Esophagus squamous epithelium (tissue), 5 donors: ENCODE results near the gene GPHN. TPM values are rescaled to one million over a fixed set of nuclear protein-coding genes. Genes with fewer than 3 reads are reported as not detected.

Experiments used
- DNase-seq: peaks from one replicate; lab custom pipeline; 2025; lab: John Stamatoyannopoulos, UW
- H3K27ac ChIP-seq, 4 donors: fragments of 200-600 bp; sonication (generic); one replicate each; pipeline ENCODE4 v1.5.1; 2016 to 2019; ENCODE audit warnings: mild to moderate bottlenecking in 1 of 4
- H3K27me3 ChIP-seq, 4 donors: fragments of 200-600 bp; sonication (generic); 1 replicate in 3 of 4; 2 replicates in 1 of 4; pipeline versions ENCODE4 v1.5.1 to v1.6.0; 2017 to 2021; ENCODE audit warnings: antibody characterized with exemption in 1 of 4
- H3K36me3 ChIP-seq, 3 donors: fragments of 200-600 bp; sonication (generic); one replicate each; pipeline ENCODE4 v1.5.1; 2016 to 2019
- H3K4me1 ChIP-seq, 3 donors: fragments of 200-600 bp; sonication (generic); one replicate each; pipeline ENCODE4 v1.5.1; 2017 to 2019
- H3K4me3 ChIP-seq, 4 donors: fragments of 200-600 bp; sonication (generic); 1 replicate in 3 of 4; 2 replicates in 1 of 4; pipeline ENCODE4 v1.5.1; 2016 to 2019; ENCODE audit warnings: mild to moderate bottlenecking in 2 of 4, moderate library complexity in 1 of 4
- H3K9me3 ChIP-seq, 3 donors: fragments of 200-600 bp; sonication (generic); one replicate each; pipeline ENCODE4 v1.5.1; 2016 to 2019
- POLR2A ChIP-seq, 4 donors: fragments of 450-650 bp; IDR thresholded peaks; one replicate each; pipeline ENCODE4 v1.6.1; 2017; ENCODE audit warnings: antibody characterized with exemption in 4 of 4, mild to moderate bottlenecking in 4 of 4, moderate library complexity in 3 of 4
- WGBS, 2 donors: methylation state at CpG; one replicate each; pipeline ENCODE4 v1.1.5; 2018; 5-methylcytosine and 5-hydroxymethylcytosine counted together
- intact Hi-C: fragments of 100-400 bp; cut with DNase I; formaldehyde crosslinking; loops from one replicate; pipeline ENCODE4 v1.15.0; 2022
- total RNA-seq, 4 donors: library from RNA; depleted of rRNA; stranded (reverse); fragments of >200 nt; gene quantifications; one replicate each; pipeline ENCODE4 v1.1.0, GENCODE V29; 2016
- TF ChIP-seq, protein P1 (sequence below), 6 experiments: fragments of 450-650 bp in 4 of 6; fragments of 200-600 bp in 2 of 6; sonication (generic) in 2 of 6; IDR thresholded peaks; one replicate each; pipeline ENCODE4 v1.5.1; 2016 to 2019; ENCODE audit warnings: antibody characterized with exemption in 6 of 6, mild to moderate bottlenecking in 4 of 6, moderate library complexity in 4 of 6
- donor health status: DM: yes; HTN: yes; CAD: no.

GPHN gene
- total RNA-seq, 4 donors from 2014 or later: 8.3 to 28.4 (median 12.8) TPM

DNA sequence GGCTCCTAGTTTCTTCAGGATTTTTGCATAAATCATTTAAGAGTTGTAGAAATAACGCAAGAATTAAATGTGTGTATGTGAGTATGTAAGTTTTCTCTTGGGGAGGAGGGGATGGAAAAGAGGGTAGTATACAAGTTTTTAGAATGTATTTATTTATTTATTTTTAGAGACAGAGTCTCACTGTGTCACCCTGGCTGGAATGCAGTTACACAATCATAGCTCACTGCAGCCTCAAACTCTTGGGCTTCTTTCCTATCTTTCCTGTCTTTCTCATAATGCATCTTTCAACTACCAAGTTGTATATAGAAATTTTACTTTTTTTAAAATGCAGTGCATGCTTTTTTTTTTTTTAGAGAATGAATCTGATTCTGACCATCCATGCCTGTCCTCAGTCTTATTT, 412.2 kb downstream of the GPHN start:
- TF ChIP-seq, protein P1, sequence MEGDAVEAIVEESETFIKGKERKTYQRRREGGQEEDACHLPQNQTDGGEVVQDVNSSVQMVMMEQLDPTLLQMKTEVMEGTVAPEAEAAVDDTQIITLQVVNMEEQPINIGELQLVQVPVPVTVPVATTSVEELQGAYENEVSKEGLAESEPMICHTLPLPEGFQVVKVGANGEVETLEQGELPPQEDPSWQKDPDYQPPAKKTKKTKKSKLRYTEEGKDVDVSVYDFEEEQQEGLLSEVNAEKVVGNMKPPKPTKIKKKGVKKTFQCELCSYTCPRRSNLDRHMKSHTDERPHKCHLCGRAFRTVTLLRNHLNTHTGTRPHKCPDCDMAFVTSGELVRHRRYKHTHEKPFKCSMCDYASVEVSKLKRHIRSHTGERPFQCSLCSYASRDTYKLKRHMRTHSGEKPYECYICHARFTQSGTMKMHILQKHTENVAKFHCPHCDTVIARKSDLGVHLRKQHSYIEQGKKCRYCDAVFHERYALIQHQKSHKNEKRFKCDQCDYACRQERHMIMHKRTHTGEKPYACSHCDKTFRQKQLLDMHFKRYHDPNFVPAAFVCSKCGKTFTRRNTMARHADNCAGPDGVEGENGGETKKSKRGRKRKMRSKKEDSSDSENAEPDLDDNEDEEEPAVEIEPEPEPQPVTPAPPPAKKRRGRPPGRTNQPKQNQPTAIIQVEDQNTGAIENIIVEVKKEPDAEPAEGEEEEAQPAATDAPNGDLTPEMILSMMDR (IDR thresholded peaks at IDR 0.05): no peak
- no peak for TF ChIP-seq POLR2A (IDR thresholded peaks at IDR 0.05)
- no peaks in the 10 kb centered on the region for H3K27me3 ChIP-seq
- 90 to 91% methylated on average over 1 of the region's 1 CpG for WGBS, 2 donors
- H3K4me1 ChIP-seq: no peaks in the 10 kb centered on the region
- no peak overlapping the region for H3K27ac ChIP-seq
- no peak for DNase-seq
- intact Hi-C loops: no loop called here
- no peak overlapping the region for H3K4me3 ChIP-seq
- peaks cover 0 to 59% (median 0%) of the 10 kb centered on the region in 3 donors for H3K36me3 ChIP-seq
- H3K9me3 ChIP-seq: no peaks in the 10 kb centered on the region

DNA sequence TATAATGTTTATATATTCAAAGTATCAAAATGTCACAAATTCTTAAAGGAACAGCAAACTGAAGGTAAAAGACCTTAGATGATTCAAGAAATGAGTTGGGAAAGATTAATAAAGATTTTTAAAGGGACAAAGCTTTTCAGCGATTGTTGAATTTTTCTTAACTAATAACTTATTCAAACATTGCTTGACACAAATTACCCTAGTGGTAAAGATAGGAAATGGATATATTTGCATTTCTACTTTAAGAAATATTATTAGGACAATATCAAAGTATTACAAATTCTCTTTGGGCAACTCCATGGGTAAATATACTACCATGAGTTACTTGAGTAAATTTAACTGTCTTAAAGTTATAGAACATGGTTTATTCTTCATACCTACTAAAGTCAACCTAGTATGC, 415.3 kb downstream of the GPHN start:
- Histone ChIP-seq H3K4me1 (no peaks in the 10 kb centered on the region), H3K36me3 (peaks cover 0 to 50% (median 0%) of the 10 kb centered on the region in 3 donors), H3K9me3 (no peaks in the 10 kb centered on the region), H3K4me3 (no peak overlapping the region), H3K27me3 (no peaks in the 10 kb centered on the region), H3K27ac (no peak overlapping the region)
- WGBS, 2 donors: 93 to 94% methylated on average over 1 of the region's 1 CpG
- intact Hi-C loops: no loop called here
- DNase-seq: no peak
- no peak for TF ChIP-seq POLR2A (IDR thresholded peaks at IDR 0.05)
- TF ChIP-seq, protein P1 (IDR thresholded peaks at IDR 0.05): no peak

DNA sequence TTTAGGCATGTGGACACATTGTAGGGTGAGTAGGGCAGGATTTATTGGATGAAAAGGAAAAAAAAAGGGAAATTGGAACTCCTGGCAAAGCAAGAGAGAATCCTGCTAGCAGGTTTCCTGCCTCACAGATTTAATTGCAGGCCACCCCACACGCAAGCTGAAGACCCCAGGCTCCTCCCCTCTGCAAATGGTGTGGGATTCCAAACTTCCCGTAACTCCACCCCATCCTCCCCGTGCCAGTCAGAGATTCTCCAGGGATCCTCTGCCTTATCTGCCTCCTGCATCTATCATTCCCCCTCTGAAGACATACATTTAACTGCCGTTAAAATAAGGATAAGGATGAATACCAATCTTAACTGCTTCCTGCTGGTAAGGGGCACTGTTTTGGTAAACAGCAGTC, 431.5 kb downstream of the GPHN start:
- DNase-seq: no peak
- intact Hi-C loops: no loop called here
- peaks cover 0 to 69% (median 0%) of the 10 kb centered on the region in 3 donors for H3K36me3 ChIP-seq
- peaks cover 0 to 39% (median 36%) of the 10 kb centered on the region in 3 donors for H3K9me3 ChIP-seq
- H3K4me1 ChIP-seq: no peaks in the 10 kb centered on the region
- H3K27me3 ChIP-seq: no peaks in the 10 kb centered on the region
- WGBS, 2 donors: 72 to 86% methylated on average over 2 to 4 of the region's 4 CpGs
- no peak overlapping the region for H3K27ac ChIP-seq
- H3K4me3 ChIP-seq: no peak overlapping the region
- no peak for TF ChIP-seq POLR2A (IDR thresholded peaks at IDR 0.05)
- TF ChIP-seq, protein P1 (IDR thresholded peaks at IDR 0.05): no peak

DNA sequence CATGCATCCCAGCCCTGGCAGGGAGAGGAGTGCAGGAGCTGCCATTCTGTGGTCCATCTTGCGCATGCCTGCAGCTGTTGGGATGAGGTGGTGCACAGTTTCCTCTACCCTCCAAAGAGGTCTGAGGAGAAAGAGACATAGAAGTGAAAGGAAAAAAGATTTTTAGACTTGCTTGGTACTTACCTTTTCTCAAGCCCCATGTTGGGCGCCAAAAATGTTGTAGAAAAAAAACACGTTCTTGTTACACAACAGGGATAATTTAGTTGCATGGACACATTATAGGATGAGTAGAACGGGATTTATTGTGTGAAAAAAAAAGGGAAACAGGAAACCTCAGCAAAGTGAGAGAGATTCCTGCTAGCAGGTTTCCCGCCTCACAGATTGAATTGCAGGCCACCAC, 436.9 kb downstream of the GPHN start:
- Histone ChIP-seq H3K36me3 (peaks cover 0 to 83% (median 0%) of the 10 kb centered on the region in 3 donors), H3K4me3 (no peak overlapping the region), H3K27me3 (no peaks in the 10 kb centered on the region), H3K27ac (no peak overlapping the region), H3K9me3 (peaks cover 0 to 69% (median 52%) of the 10 kb centered on the region in 3 donors), H3K4me1 (no peaks in the 10 kb centered on the region)
- TF ChIP-seq, protein P1 (IDR thresholded peaks at IDR 0.05): no peak
- TF ChIP-seq POLR2A (IDR thresholded peaks at IDR 0.05): no peak
- WGBS, 2 donors: 93 to 97% methylated on average over 5 of the region's 5 CpGs
- no peak for DNase-seq
- intact Hi-C loops: no loop called here

DNA sequence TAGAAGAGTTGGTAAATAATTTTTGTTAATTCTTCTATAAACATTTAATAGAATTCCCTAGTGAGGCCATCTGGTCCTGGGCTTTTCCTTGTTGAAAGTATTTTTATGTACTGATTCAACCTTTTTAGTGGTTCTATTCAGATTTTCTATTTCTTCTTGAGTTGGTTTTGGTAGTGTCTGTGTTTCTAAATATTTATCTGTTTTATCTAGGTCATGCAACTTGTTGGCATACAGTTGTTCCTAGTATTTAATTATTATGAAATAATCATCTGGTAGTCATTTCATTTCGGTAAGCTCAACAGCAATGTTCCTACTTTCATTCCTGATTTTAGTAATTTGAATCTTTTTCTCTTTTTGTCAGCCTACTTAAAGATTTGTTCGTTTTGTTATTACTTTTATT, 447.2 kb downstream of the GPHN start:
- WGBS, 2 donors: 64 to 80% methylated on average over 2 of the region's 2 CpGs
- H3K9me3 ChIP-seq: peaks cover 0 to 25% (median 12%) of the 10 kb centered on the region in 3 donors

More for the DNA sequence above, 447.2 kb downstream of the GPHN start:
- Histone ChIP-seq H3K4me3 (no peak overlapping the region), H3K4me1 (no peaks in the 10 kb centered on the region), H3K27ac (no peak overlapping the region), H3K27me3 (no peaks in the 10 kb centered on the region), H3K36me3 (peaks cover 0 to 34% (median 0%) of the 10 kb centered on the region in 3 donors)
- intact Hi-C loops: no loop called here
- DNase-seq: no peak
- TF ChIP-seq, protein P1 (IDR thresholded peaks at IDR 0.05): no peak
- no peak for TF ChIP-seq POLR2A (IDR thresholded peaks at IDR 0.05)
